Measurements from ENCODE around the gene SLC29A1. TPM values are rescaled to one million over a fixed set of nuclear protein-coding genes. Genes with fewer than 3 reads are reported as not detected.
A peak's percentile ranks its signal among the peaks of the same experiment; 100 is the strongest.

The SLC29A1 gene
- total and polyA plus RNA-seq, 8 donors = 22.4 to 48.2 (median 28.5) TPM

- DNase-seq (peak; percentile 87 to 96 (median 92)), ATAC-seq (peak; percentile 84)
- H3K4me1 ChIP-seq = peaks cover 36 to 65% of the 10 kb centered on the region in 2 donors
- H3K9me3 ChIP-seq = no peaks in the 10 kb centered on the region
- TF ChIP-seq CTCF (IDR thresholded peaks at IDR 0.05) = no peak
- no peaks in the 10 kb centered on the region for H3K36me3 ChIP-seq
- intact Hi-C loops (cut with DNase I) = no loop called here
- no peaks in the 10 kb centered on the region for H3K27me3 ChIP-seq
- peak overlapping the region; percentile 40 to 50 for H3K4me3 ChIP-seq
- H3K27ac ChIP-seq = peak overlapping the region; percentile 74 to 76
These were observed 4.2 kb upstream of the SLC29A1 start for GRCh38 chr6:44219053-44219814.

GRCh38 chr6:44219815-44220784, 3.3 kb upstream of the SLC29A1 start:
- intact Hi-C loops (cut with DNase I) = no loop called here
- ATAC-seq (no peak), DNase-seq (no peak)
- H3K4me3 ChIP-seq = peak overlapping the region; percentile 40 to 50
- H3K9me3 ChIP-seq = no peaks in the 10 kb centered on the region
- TF ChIP-seq CTCF (IDR thresholded peaks at IDR 0.05) = no peak
- H3K27ac ChIP-seq = peak overlapping the region; percentile 74 to 76
- no peaks in the 10 kb centered on the region for H3K27me3 ChIP-seq
- H3K36me3 ChIP-seq = no peaks in the 10 kb centered on the region
- peaks cover 38 to 74% of the 10 kb centered on the region in 2 donors for H3K4me1 ChIP-seq

- DNase-seq (no peak), ATAC-seq (no peak)
- Histone ChIP-seq H3K9me3 (no peaks in the 10 kb centered on the region), H3K4me1 (peaks cover 38 to 75% of the 10 kb centered on the region in 2 donors), H3K4me3 (no peak overlapping the region), H3K36me3 (no peaks in the 10 kb centered on the region), H3K27me3 (no peaks in the 10 kb centered on the region), H3K27ac (peak overlapping the region; percentile 51 to 69)
- no peak for TF ChIP-seq CTCF (IDR thresholded peaks at IDR 0.05)
- intact Hi-C loops (cut with DNase I) = no loop called here
These were observed 2.5 kb upstream of the SLC29A1 start for GRCh38 chr6:44220913-44221290.

- peak; percentile 66 to 83 for TF ChIP-seq CTCF (IDR thresholded peaks at IDR 0.05)
- Histone ChIP-seq H3K36me3 (no peaks in the 10 kb centered on the region), H3K27ac (peak overlapping the region; percentile 51 to 69), H3K4me1 (peaks cover 38 to 80% of the 10 kb centered on the region in 2 donors), H3K4me3 (no peak overlapping the region), H3K27me3 (no peaks in the 10 kb centered on the region), H3K9me3 (no peaks in the 10 kb centered on the region)
- ATAC-seq = peak; percentile 58
- peak in 3 of 4 donors; percentile 85 to 93 (median 89) for DNase-seq
- intact Hi-C loops (cut with DNase I) = no loop called here
These were observed 2.0 kb upstream of the SLC29A1 start for GRCh38 chr6:44221291-44221960.
